K562 (cell line): ENCODE results near the gene NCOA3. TPM values are rescaled to one million over a fixed set of nuclear protein-coding genes. Genes with fewer than 3 reads are reported as not detected.

Experiments used
- ATAC-seq: fragments of 200-7000 bp; cut with Tn5 transposase; 3 replicates; pipeline ENCODE4 v1.9.1; 2020; ENCODE audit warnings: moderate library complexity
- BruUV-seq: library from RNA; stranded (reverse); fragments of 400-500 nt; replicated peaks from 2 replicates; lab custom pipeline; 2021; lab: Mats Ljungman, UMichigan
- CTCF ChIA-PET: fragments of 300-600 bp; formaldehyde crosslinking; extraction: SDS; loops from one replicate; lab custom pipeline; 2021; ENCODE audit warnings: low intra/inter-chr PET ratio; lab: Yijun Ruan, JAX
- POLR2A ChIA-PET: fragments of 300-600, 350-650 bp; sonication (Branson Sonifier 250); formaldehyde crosslinking; extraction: SDS; loops from one replicate; lab custom pipeline; 2021; ENCODE audit warnings: antibody characterized with exemption, inconsistent platforms; lab: Yijun Ruan, JAX
- DNase-seq, 4 experiments: peaks; one replicate each; pipeline versions ENCODE4 v3.0.0 to v3.0.0-alpha.2; 2011 to 2018; ENCODE audit warnings: low spot score in 3 of 4, mixed read lengths in 3 of 4; ENCODE audit errors: extremely low read depth in 1 of 4
- FAIRE-seq: peaks from 2 replicates; lab custom pipeline; 2011; peaks lifted over from hg19 to GRCh38; lab: Jason Lieb, UNC
- H2AFZ ChIP-seq: 2 replicates; pipeline ENCODE4 v1.6.0; 2011; ENCODE audit warnings: low read depth, low read length, control low read depth, inconsistent platforms
- H3K27ac ChIP-seq: fragments of 200-600 bp; 3 replicates; pipeline ENCODE4 v1.8.0; 2011; ENCODE audit warnings: low read depth, mild to moderate bottlenecking, control low read depth, inconsistent platforms, low read length, moderate library complexity, mixed read lengths; ENCODE audit errors: extremely low read depth
- H3K27me3 ChIP-seq, 2 experiments: fragments of 300-600 bp in 1 of 2; 2 replicates in 1 of 2; 3 replicates in 1 of 2; pipeline versions ENCODE4 v1.6.0 to v1.8.0; 2011; ENCODE audit warnings: inconsistent platforms in 2 of 2, low read length in 2 of 2, mild to moderate bottlenecking in 1 of 2, mixed read lengths in 1 of 2, moderate library complexity in 1 of 2; ENCODE audit not compliant: control insufficient read depth in 2 of 2, insufficient read depth in 2 of 2
- H3K36me3 ChIP-seq: fragments of 300-600 bp; 3 replicates; pipeline ENCODE4 v1.8.0; 2011; ENCODE audit warnings: mild to moderate bottlenecking, low read length, inconsistent platforms; ENCODE audit not compliant: control insufficient read depth, insufficient read depth
- H3K4me1 ChIP-seq, 2 experiments: fragments of 200-600 bp in 1 of 2; replicated peaks in 1 of 2; 2 replicates in 1 of 2; 3 replicates in 1 of 2; pipeline versions ENCODE4 v1.5.1 to v1.8.0; 2011; ENCODE audit warnings: inconsistent platforms in 2 of 2, low read length in 2 of 2, mild to moderate bottlenecking in 1 of 2, mixed read lengths in 1 of 2, moderate library complexity in 1 of 2; ENCODE audit not compliant: control insufficient read depth in 2 of 2, insufficient read depth in 2 of 2
- H3K4me2 ChIP-seq: 2 replicates; pipeline ENCODE4 v1.6.1; 2011; ENCODE audit warnings: low read length, control low read depth, inconsistent platforms, mixed read lengths; ENCODE audit not compliant: insufficient read depth
- H3K4me3 ChIP-seq: fragments of 200-600 bp; sonication (generic), shearing (Covaris generic); 2 replicates; pipeline ENCODE4 v1.5.1; 2016; ENCODE audit warnings: control low read depth, inconsistent platforms
- H3K79me2 ChIP-seq: fragments of 200-600 bp; 3 replicates; pipeline ENCODE4 v1.8.0; 2011; ENCODE audit warnings: low read length, inconsistent platforms; ENCODE audit not compliant: control insufficient read depth, insufficient read depth
- H3K9ac ChIP-seq, 2 experiments: 2 replicates each; pipeline versions ENCODE4 v1.6.0 to v1.6.1; 2011; ENCODE audit warnings: low read depth in 2 of 2, low read length in 2 of 2, control low read depth in 1 of 2, inconsistent platforms in 1 of 2, mild to moderate bottlenecking in 1 of 2, mixed read lengths in 1 of 2; ENCODE audit not compliant: insufficient read depth in 1 of 2
- H3K9me1 ChIP-seq: one replicate; pipeline ENCODE4 v1.6.0; 2011; ENCODE audit warnings: inconsistent platforms, mild to moderate bottlenecking, low read length, moderate library complexity; ENCODE audit not compliant: control insufficient read depth, insufficient read depth
- H3K9me3 ChIP-seq: replicated peaks from 2 replicates; pipeline ENCODE4 v1.5.1; 2011; ENCODE audit warnings: low read depth, low read length, inconsistent platforms; ENCODE audit not compliant: control insufficient read depth, insufficient read depth
- H4K20me1 ChIP-seq: replicated peaks from 2 replicates; pipeline ENCODE4 v1.6.1; 2011; ENCODE audit warnings: low read length, inconsistent platforms, mixed read lengths; ENCODE audit not compliant: control insufficient read depth, insufficient read depth
- ASH1L ChIP-seq: fragments of 450-650 bp; IDR thresholded peaks from 2 replicates; pipeline ENCODE4 v1.6.1; 2018; ENCODE audit warnings: borderline replicate concordance, mild to moderate bottlenecking, low read depth; ENCODE audit not compliant: partially characterized antibody
- BRD9 ChIP-seq: fragments of 450-650 bp; IDR thresholded peaks from 2 replicates; pipeline ENCODE4 v1.6.1; 2018; ENCODE audit warnings: low read depth; ENCODE audit not compliant: partially characterized antibody
- ELF2 ChIP-seq: fragments of 250-450 bp; sonication (Bioruptor Pico); IDR thresholded peaks from 2 replicates; pipeline ENCODE4 v1.5.0; 2021; ENCODE audit warnings: mild to moderate bottlenecking
- HNRNPL ChIP-seq: fragments of 200-400 bp; formaldehyde crosslinking; IDR thresholded peaks from 2 replicates; pipeline ENCODE4 v1.6.1; 2017; ENCODE audit warnings: low read depth, mild to moderate bottlenecking, low read length
- KDM2B ChIP-seq: fragments of 250-450 bp; sonication (Bioruptor Pico); IDR thresholded peaks from 2 replicates; pipeline ENCODE4 v1.8.0; 2021; ENCODE audit warnings: mild to moderate bottlenecking, moderate library complexity
- KLF1 ChIP-seq: fragments of 450-650 bp; IDR thresholded peaks from 2 replicates; pipeline ENCODE4 v1.6.1; 2016; ENCODE audit warnings: missing genetic modification characterization, missing compliant biosample characterization
- NR2F6 ChIP-seq: fragments of 450-650 bp; formaldehyde crosslinking; IDR thresholded peaks from 2 replicates; pipeline ENCODE4 v1.4.0; 2020; ENCODE audit warnings: mild to moderate bottlenecking
- RCOR1 ChIP-seq, 2 experiments: IDR thresholded peaks; 2 replicates each; pipeline ENCODE4 v1.6.1; 2012; ENCODE audit warnings: low read depth in 2 of 2, low read length in 2 of 2, borderline replicate concordance in 1 of 2, improper control_type of control experiment in 1 of 2
- SAP30 ChIP-seq: fragments of 200-600 bp; sonication (generic); IDR thresholded peaks from 2 replicates; pipeline ENCODE4 v1.6.1; 2012; ENCODE audit warnings: borderline replicate concordance, low read depth, mild to moderate bottlenecking, moderate library complexity, low read length, control low read depth, inconsistent platforms; ENCODE audit not compliant: insufficient read depth, poor library complexity, severe bottlenecking
- SIRT6 ChIP-seq: IDR thresholded peaks from one replicate; pipeline ENCODE4 v1.6.1; 2012; ENCODE audit warnings: low read depth, mild to moderate bottlenecking, control low read depth, inconsistent platforms, low read length, moderate library complexity
- ZNF589 ChIP-seq: fragments of 200-800 bp; sonication (Bioruptor generic); IDR thresholded peaks from 2 replicates; pipeline ENCODE4 v1.6.1; 2016; ENCODE audit warnings: low read depth, missing genetic modification characterization, missing compliant biosample characterization
- ZNF668 ChIP-seq: fragments of 250-450 bp; sonication (Bioruptor Pico); IDR thresholded peaks from 2 replicates; pipeline ENCODE4 v1.8.0; 2022; ENCODE audit warnings: mild to moderate bottlenecking, inconsistent platforms
- WGBS: fragments of 100-300 bp; shearing (Covaris generic); methylation state at CpG from one replicate; pipeline ENCODE4 v1.1.6; 2016; ENCODE audit warnings: low coverage, mixed read lengths; ENCODE audit not compliant: insufficient coverage; ENCODE audit errors: missing lambda C conversion rate; 5-methylcytosine and 5-hydroxymethylcytosine counted together
- in situ Hi-C: fragments of 300-500 bp; cut with MboI; formaldehyde crosslinking; loops from 4 replicates; pipeline ENCODE4 v1.15.0; 2018; ENCODE audit warnings: inconsistent platforms, mixed read lengths
- intact Hi-C: fragments of 100-400 bp; cut with micrococcal nuclease; formaldehyde crosslinking; loops from 2 replicates; pipeline ENCODE4 v1.14.2; 2022
- polyA plus RNA-seq, 8 experiments: library from polyadenylated mRNA; depleted of rRNA in 4 of 8; stranded (reverse) in 5 of 8; unstranded in 3 of 8; fragments of >200 nt; fragmentation: Nextera tagmentation in 2 of 8; fragmentation: Illumina TruSeq in 1 of 8; extraction: Ambion mirVana in 2 of 8; extraction: Trizol in 1 of 8; gene quantifications; 2 replicates each; pipeline versions ENCODE4 v1.2.1 to v1.2.3, GENCODE V29; 2011 to 2014; ENCODE audit warnings: inconsistent platforms in 1 of 8, missing spikeins in 1 of 8
- total RNA-seq, 7 experiments: library from RNA; depleted of rRNA in 6 of 7; stranded (reverse); fragments of >200 nt in 6 of 7; fragmentation: Illumina TruSeq in 2 of 7; extraction: Trizol in 2 of 7; gene quantifications; 2 replicates each; pipeline versions ENCODE4 v1.2.1 to v1.2.3, GENCODE V29; 2011 to 2021; ENCODE audit warnings: low replicate concordance in 1 of 7
- TF ChIP-seq, protein P1 (sequence below): fragments of 200-800 bp; sonication (Bioruptor generic); IDR thresholded peaks from 2 replicates; pipeline ENCODE4 v1.6.1; 2016; ENCODE audit warnings: missing genetic modification characterization, missing compliant biosample characterization
- TF ChIP-seq, protein P2 (sequence below): sonication (generic); formaldehyde crosslinking; IDR thresholded peaks from 2 replicates; pipeline ENCODE4 v1.9.0; 2022; ENCODE audit warnings: mild to moderate bottlenecking, missing genetic modification reagents
- TF ChIP-seq, protein P3 (sequence below): fragments of 450-650 bp; formaldehyde crosslinking; IDR thresholded peaks from 2 replicates; pipeline ENCODE4 v1.4.0; 2020; ENCODE audit warnings: mild to moderate bottlenecking

NCOA3 gene
- total and polyA plus RNA-seq, 9 of the 15 experiments (the other 6 are each of a cell fraction or from before 2014, with no cell fraction given) = 3.2 to 24.3 (median 14.4) TPM

DNA sequence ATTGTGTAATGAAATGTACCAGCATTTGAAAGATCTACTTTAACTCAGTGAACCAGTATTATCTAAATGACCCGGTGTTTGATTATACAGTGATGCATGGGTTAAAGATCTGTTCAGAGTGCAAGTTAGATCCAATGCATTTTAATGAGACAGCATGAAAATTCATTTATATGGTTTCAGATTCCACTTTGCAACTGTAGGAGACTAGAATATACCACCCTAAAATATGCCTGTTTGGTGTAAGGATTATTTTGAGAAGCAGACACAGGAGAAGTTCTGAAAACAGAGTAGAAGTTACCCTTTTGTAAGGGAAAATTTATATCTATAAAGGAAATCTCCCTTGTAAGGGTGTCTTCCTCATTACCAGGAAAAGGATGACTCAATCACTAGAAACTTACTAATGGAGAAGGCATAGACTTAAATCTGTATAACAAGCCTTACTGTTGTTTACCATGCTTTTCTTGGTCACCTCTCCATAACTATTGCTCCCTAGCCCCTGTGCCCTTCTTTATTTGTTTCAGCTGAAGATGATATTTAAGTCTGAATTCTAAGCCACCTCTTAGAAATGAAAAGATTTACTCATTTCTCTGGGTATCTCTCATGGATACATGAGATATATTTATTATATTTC lies 105.4 kb downstream of the NCOA3 start:
- ATAC-seq = peak; percentile 75
- H3K27me3 ChIP-seq = no peaks in the 10 kb centered on the region
- H3K4me1 ChIP-seq = peaks cover 6 to 47% of the 10 kb centered on the region in 2 experiments
- CTCF ChIA-PET = no interaction called here
- peak overlapping the region; percentile 63 for H3K4me2 ChIP-seq
- H2AFZ ChIP-seq = peak overlapping the region; percentile 51
- FAIRE-seq = no peak
- BruUV-seq = no TSS peak
- H4K20me1 ChIP-seq = no peaks in the 10 kb centered on the region
- 0% methylated on average over 1 of the region's 1 CpG for WGBS
- intact Hi-C loops = loop anchor here (2.0 kb wide), 2 partner anchors 32 to 246 kb away; no protein-coding TSS in a partner anchor
- peak overlapping the region; percentile 86 for H3K27ac ChIP-seq
- POLR2A ChIA-PET = interaction anchor here (1.4 kb wide), 1 partner anchor 11 kb away, joined by 6 read pairs; no protein-coding TSS in a partner anchor
- DNase-seq = peak in 3 of 4 experiments; percentile 13 to 68 (median 66)
- peaks cover 62% of the 10 kb centered on the region for H3K79me2 ChIP-seq
- no peak overlapping the region for H3K4me3 ChIP-seq
- peak overlapping the region in 1 of 2 experiments; percentile 65; a peak in 2 of 4 replicates for H3K9ac ChIP-seq
- H3K36me3 ChIP-seq = peaks cover 4% of the 10 kb centered on the region; the same call in 1 of the 3 replicates
- in situ Hi-C loops = loop anchor here (10.0 kb wide), 1 partner anchor 322 kb away; no protein-coding TSS in a partner anchor
- no peaks in the 10 kb centered on the region for H3K9me3 ChIP-seq
- H3K9me1 ChIP-seq = peaks cover 3% of the 10 kb centered on the region
- no peak for TF ChIP-seq SIRT6
- no peak for TF ChIP-seq SAP30
- TF ChIP-seq, protein P1, sequence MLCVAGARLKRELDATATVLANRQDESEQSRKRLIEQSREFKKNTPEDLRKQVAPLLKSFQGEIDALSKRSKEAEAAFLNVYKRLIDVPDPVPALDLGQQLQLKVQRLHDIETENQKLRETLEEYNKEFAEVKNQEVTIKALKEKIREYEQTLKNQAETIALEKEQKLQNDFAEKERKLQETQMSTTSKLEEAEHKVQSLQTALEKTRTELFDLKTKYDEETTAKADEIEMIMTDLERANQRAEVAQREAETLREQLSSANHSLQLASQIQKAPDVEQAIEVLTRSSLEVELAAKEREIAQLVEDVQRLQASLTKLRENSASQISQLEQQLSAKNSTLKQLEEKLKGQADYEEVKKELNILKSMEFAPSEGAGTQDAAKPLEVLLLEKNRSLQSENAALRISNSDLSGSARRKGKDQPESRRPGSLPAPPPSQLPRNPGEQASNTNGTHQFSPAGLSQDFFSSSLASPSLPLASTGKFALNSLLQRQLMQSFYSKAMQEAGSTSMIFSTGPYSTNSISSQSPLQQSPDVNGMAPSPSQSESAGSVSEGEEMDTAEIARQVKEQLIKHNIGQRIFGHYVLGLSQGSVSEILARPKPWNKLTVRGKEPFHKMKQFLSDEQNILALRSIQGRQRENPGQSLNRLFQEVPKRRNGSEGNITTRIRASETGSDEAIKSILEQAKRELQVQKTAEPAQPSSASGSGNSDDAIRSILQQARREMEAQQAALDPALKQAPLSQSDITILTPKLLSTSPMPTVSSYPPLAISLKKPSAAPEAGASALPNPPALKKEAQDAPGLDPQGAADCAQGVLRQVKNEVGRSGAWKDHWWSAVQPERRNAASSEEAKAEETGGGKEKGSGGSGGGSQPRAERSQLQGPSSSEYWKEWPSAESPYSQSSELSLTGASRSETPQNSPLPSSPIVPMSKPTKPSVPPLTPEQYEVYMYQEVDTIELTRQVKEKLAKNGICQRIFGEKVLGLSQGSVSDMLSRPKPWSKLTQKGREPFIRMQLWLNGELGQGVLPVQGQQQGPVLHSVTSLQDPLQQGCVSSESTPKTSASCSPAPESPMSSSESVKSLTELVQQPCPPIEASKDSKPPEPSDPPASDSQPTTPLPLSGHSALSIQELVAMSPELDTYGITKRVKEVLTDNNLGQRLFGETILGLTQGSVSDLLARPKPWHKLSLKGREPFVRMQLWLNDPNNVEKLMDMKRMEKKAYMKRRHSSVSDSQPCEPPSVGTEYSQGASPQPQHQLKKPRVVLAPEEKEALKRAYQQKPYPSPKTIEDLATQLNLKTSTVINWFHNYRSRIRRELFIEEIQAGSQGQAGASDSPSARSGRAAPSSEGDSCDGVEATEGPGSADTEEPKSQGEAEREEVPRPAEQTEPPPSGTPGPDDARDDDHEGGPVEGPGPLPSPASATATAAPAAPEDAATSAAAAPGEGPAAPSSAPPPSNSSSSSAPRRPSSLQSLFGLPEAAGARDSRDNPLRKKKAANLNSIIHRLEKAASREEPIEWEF (CRISPR knock-in tag) = no peak
- TF ChIP-seq ELF2 (CRISPR knock-in tag) = no peak; the same call in 1 of the 2 replicates
- no peak for TF ChIP-seq KDM2B
- TF ChIP-seq BRD9 = peak; percentile 98
- TF ChIP-seq ZNF589 (CRISPR knock-in tag) = no peak; the same call in 1 of the 2 replicates
- TF ChIP-seq, protein P2, sequence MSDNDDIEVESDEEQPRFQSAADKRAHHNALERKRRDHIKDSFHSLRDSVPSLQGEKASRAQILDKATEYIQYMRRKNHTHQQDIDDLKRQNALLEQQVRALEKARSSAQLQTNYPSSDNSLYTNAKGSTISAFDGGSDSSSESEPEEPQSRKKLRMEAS = no peak
- TF ChIP-seq KLF1 (tag) = no peak
- no peak for TF ChIP-seq NR2F6 (CRISPR knock-in tag)
- no peak for TF ChIP-seq ZNF668
- TF ChIP-seq, protein P3, sequence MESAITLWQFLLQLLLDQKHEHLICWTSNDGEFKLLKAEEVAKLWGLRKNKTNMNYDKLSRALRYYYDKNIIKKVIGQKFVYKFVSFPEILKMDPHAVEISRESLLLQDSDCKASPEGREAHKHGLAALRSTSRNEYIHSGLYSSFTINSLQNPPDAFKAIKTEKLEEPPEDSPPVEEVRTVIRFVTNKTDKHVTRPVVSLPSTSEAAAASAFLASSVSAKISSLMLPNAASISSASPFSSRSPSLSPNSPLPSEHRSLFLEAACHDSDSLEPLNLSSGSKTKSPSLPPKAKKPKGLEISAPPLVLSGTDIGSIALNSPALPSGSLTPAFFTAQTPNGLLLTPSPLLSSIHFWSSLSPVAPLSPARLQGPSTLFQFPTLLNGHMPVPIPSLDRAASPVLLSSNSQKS = 0 out of 2 replicates have a peak, but pooled peaks have one; percentile 50
- TF ChIP-seq ASH1L = no peak
- peak in 1 of 2 experiments; percentile 57; a peak in 1 of 4 replicates for TF ChIP-seq RCOR1 (IDR thresholded peaks at IDR 0.05; ENCODE audit: borderline replicate concordance in 1 of 2, low read depth in 2 of 2, low read length in 2 of 2)
- TF ChIP-seq HNRNPL = no peak
